HCT116 (cell line): Measurements from ENCODE around the gene DUS3L.
"Not testable (repeated sequence)": the region's sequence is repeated elsewhere in the genome, so short reads cannot be mapped to it uniquely, and the experiment has no call there.

Experiments used
- CBX3 ChIP-seq: IDR thresholded peaks from 2 replicates; pipeline ENCODE4 v1.6.1; 2012; ENCODE audit warnings: low read depth
- CEBPB ChIP-seq: IDR thresholded peaks from 2 replicates; pipeline ENCODE4 v1.6.1; 2012; ENCODE audit warnings: low read depth
- EZH2 ChIP-seq: fragments of 200-600 bp; sonication (generic); IDR thresholded peaks from 2 replicates; pipeline ENCODE4 v1.6.1; 2017; ENCODE audit warnings: antibody characterized with exemption, mixed run types
- EZH2phosphoT487 ChIP-seq: fragments of 200-600 bp; IDR thresholded peaks from 2 replicates; pipeline ENCODE4 v1.6.1; 2018; ENCODE audit warnings: antibody characterized with exemption, borderline replicate concordance
- POLR2A ChIP-seq: IDR thresholded peaks from 2 replicates; pipeline ENCODE4 v1.7.0; 2011; ENCODE audit warnings: borderline replicate concordance; ENCODE audit not compliant: insufficient read depth, insufficient read length; ENCODE audit errors: extremely low read depth
- POLR2AphosphoS5 ChIP-seq: IDR thresholded peaks from 2 replicates; pipeline ENCODE4 v1.6.1; 2011; ENCODE audit warnings: mild to moderate bottlenecking, low read depth, low read length, moderate library complexity
- RAD21 ChIP-seq: IDR thresholded peaks from 2 replicates; pipeline ENCODE4 v1.6.1; 2012; ENCODE audit warnings: low read depth, mild to moderate bottlenecking
- YY1 ChIP-seq: IDR thresholded peaks from 2 replicates; pipeline ENCODE4 v1.6.1; 2011; ENCODE audit warnings: low read length, low read depth, moderate library complexity, mild to moderate bottlenecking; ENCODE audit not compliant: insufficient replicate concordance; ENCODE audit errors: extremely low read depth
- ZNF274 ChIP-seq: fragments of 200-500 bp; sonication (Bioruptor generic); IDR thresholded peaks from 2 replicates; pipeline ENCODE4 v1.6.1; 2014; ENCODE audit warnings: mild to moderate bottlenecking, low read depth, low read length, inconsistent platforms
- TF ChIP-seq, protein P1 (sequence below), 3 experiments: fragments of 200-600 bp in 1 of 3; sonication (generic) in 1 of 3; IDR thresholded peaks in 2 of 3; conservative IDR thresholded peaks in 1 of 3; 2 replicates each; pipeline ENCODE4 v1.5.1; 2012 to 2017; ENCODE audit warnings: low read depth in 2 of 3, low read length in 2 of 3, antibody characterized with exemption in 1 of 3, borderline replicate concordance in 1 of 3, control low read depth in 1 of 3, mild to moderate bottlenecking in 1 of 3, mixed read lengths in 1 of 3, mixed run types in 1 of 3, moderate library complexity in 1 of 3; ENCODE audit not compliant: insufficient read depth in 1 of 3
- TF ChIP-seq, protein P2 (sequence below): IDR thresholded peaks from 2 replicates; pipeline ENCODE4 v1.6.1; 2012
- TF ChIP-seq, protein P3 (sequence below): IDR thresholded peaks from 2 replicates; pipeline ENCODE4 v1.6.1; 2012; ENCODE audit warnings: low read depth
- TF ChIP-seq, protein P4 (sequence below): IDR thresholded peaks from 2 replicates; pipeline ENCODE4 v1.6.1; 2012

DNA sequence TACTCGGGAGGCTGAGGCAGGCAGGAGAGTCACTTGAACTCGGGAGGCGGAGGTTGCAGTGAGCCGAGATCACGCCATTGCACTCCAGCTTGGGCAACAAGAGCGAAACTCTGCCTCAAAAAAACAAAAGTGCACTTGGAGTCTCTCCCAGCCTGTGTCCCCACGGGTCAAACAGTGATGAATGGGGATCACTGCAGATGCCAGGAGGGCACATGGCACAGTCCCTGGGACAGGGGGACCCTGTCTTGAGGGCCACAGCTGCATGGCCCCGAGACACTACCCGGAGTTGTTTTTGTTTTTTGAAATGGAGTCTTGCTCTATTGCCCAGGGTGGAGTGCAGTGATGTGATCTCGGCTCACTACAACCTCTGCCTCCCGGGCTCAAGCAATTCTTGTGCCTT is 10.0 kb downstream of the DUS3L start:
- TF ChIP-seq, protein P1, sequence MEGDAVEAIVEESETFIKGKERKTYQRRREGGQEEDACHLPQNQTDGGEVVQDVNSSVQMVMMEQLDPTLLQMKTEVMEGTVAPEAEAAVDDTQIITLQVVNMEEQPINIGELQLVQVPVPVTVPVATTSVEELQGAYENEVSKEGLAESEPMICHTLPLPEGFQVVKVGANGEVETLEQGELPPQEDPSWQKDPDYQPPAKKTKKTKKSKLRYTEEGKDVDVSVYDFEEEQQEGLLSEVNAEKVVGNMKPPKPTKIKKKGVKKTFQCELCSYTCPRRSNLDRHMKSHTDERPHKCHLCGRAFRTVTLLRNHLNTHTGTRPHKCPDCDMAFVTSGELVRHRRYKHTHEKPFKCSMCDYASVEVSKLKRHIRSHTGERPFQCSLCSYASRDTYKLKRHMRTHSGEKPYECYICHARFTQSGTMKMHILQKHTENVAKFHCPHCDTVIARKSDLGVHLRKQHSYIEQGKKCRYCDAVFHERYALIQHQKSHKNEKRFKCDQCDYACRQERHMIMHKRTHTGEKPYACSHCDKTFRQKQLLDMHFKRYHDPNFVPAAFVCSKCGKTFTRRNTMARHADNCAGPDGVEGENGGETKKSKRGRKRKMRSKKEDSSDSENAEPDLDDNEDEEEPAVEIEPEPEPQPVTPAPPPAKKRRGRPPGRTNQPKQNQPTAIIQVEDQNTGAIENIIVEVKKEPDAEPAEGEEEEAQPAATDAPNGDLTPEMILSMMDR (IDR thresholded peaks at IDR 0.05 in 2 of 3, conservative IDR thresholded peaks at IDR 0.05 in 1 of 3; ENCODE audit: borderline replicate concordance in 1 of 3, insufficient read depth in 1 of 3, low read depth in 2 of 3, low read length in 2 of 3): not testable (repeated sequence)
- TF ChIP-seq POLR2A, CEBPB, POLR2AphosphoS5, CBX3, EZH2phosphoT487, YY1, EZH2, RAD21, ZNF274: not testable (repeated sequence)
- TF ChIP-seq, protein P2, sequence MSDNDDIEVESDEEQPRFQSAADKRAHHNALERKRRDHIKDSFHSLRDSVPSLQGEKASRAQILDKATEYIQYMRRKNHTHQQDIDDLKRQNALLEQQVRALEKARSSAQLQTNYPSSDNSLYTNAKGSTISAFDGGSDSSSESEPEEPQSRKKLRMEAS: not testable (repeated sequence)
- TF ChIP-seq, protein P3, sequence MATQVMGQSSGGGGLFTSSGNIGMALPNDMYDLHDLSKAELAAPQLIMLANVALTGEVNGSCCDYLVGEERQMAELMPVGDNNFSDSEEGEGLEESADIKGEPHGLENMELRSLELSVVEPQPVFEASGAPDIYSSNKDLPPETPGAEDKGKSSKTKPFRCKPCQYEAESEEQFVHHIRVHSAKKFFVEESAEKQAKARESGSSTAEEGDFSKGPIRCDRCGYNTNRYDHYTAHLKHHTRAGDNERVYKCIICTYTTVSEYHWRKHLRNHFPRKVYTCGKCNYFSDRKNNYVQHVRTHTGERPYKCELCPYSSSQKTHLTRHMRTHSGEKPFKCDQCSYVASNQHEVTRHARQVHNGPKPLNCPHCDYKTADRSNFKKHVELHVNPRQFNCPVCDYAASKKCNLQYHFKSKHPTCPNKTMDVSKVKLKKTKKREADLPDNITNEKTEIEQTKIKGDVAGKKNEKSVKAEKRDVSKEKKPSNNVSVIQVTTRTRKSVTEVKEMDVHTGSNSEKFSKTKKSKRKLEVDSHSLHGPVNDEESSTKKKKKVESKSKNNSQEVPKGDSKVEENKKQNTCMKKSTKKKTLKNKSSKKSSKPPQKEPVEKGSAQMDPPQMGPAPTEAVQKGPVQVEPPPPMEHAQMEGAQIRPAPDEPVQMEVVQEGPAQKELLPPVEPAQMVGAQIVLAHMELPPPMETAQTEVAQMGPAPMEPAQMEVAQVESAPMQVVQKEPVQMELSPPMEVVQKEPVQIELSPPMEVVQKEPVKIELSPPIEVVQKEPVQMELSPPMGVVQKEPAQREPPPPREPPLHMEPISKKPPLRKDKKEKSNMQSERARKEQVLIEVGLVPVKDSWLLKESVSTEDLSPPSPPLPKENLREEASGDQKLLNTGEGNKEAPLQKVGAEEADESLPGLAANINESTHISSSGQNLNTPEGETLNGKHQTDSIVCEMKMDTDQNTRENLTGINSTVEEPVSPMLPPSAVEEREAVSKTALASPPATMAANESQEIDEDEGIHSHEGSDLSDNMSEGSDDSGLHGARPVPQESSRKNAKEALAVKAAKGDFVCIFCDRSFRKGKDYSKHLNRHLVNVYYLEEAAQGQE: not testable (repeated sequence)
- TF ChIP-seq, protein P4, sequence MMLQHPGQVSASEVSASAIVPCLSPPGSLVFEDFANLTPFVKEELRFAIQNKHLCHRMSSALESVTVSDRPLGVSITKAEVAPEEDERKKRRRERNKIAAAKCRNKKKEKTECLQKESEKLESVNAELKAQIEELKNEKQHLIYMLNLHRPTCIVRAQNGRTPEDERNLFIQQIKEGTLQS: not testable (repeated sequence)
